Heart left ventricle (tissue), 13 donors: Measurements from ENCODE around the gene THADA.

Experiments
- POLR2A ChIP-seq, 2 donors: fragments of 450-650 bp; IDR thresholded peaks; one replicate each; pipeline ENCODE4 v1.6.1; 2017; ENCODE audit warnings: antibody characterized with exemption in 2 of 2, mild to moderate bottlenecking in 2 of 2, moderate library complexity in 2 of 2
- TF ChIP-seq, protein P1 (sequence below), 12 donors: fragments of 200-600 bp; sonication (generic) in 4 of 12; IDR thresholded peaks; one replicate each; pipeline versions ENCODE4 v1.5.0 to v1.8.0; 2018 to 2022; ENCODE audit warnings: antibody characterized with exemption in 12 of 12, mild to moderate bottlenecking in 5 of 12
- donor health status: ischemic (EF 13 %, LVEDD 7.1; RV severe dilation, severe dysfunction).
- donor health status: DM: no; HTN: yes; CAD: no.
- donor health status: DM: no; HTN: no; CAD: no.
- donor health status: ischemic (EF 25% LVEDD 6.9; RV normal size, moderate dysfunction).
- donor health status: ischemic (EF 25% LVEDD 5.7; RV mildly dilated, moderate dysfunction).
- donor health status: ischemic (EF 35%, LVEDD 5.7; RV mildly dilated, moderate dysfunction).
- donor health status: nonischemic (EF 11% LVEDD 7.7; RV severe dilation, severe dysfunction).
- donor health status: DM: yes; HTN: yes; CAD: no.
- donor health status: PGD.
- donor health status: ischemic (EF 29% LVEDD 5.4; RV normal size, mild dysfunction).
- donor health status: nonischemic (EF 23%, LVEDD 6.1; RV moderate dilation, normal function).

DNA sequence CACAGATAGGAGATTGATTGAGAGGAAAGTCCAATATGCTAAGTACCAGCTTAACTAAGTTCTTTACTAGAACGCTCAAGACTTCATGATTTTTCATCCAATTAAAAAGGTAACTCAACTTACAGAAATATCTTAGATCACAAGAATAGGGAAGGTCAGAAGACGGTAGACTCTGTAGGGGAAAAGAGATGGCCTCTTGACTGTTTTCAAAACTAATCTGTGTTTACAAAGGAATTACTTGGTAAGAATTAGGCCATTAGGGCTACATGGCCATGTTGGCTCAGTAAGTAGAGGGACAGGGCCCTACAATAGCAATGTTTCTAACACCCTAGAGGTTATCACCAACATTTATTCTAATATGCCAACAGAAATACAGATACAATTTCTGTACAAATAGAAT is 196.7 kb downstream of the THADA start:
- TF ChIP-seq, protein P1, sequence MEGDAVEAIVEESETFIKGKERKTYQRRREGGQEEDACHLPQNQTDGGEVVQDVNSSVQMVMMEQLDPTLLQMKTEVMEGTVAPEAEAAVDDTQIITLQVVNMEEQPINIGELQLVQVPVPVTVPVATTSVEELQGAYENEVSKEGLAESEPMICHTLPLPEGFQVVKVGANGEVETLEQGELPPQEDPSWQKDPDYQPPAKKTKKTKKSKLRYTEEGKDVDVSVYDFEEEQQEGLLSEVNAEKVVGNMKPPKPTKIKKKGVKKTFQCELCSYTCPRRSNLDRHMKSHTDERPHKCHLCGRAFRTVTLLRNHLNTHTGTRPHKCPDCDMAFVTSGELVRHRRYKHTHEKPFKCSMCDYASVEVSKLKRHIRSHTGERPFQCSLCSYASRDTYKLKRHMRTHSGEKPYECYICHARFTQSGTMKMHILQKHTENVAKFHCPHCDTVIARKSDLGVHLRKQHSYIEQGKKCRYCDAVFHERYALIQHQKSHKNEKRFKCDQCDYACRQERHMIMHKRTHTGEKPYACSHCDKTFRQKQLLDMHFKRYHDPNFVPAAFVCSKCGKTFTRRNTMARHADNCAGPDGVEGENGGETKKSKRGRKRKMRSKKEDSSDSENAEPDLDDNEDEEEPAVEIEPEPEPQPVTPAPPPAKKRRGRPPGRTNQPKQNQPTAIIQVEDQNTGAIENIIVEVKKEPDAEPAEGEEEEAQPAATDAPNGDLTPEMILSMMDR (IDR thresholded peaks at IDR 0.05) = no peak
- no peak for TF ChIP-seq POLR2A (IDR thresholded peaks at IDR 0.05)
